GM12874 (cell line): ENCODE measurements around the gene PADI2.

Experiments used
- CTCF ChIP-seq: IDR thresholded peaks from 2 replicates; pipeline ENCODE4 v1.5.1; 2011; ENCODE audit warnings: low read depth, mild to moderate bottlenecking, control low read depth, low read length, moderate library complexity; ENCODE audit not compliant: insufficient read depth

PADI2 gene

GRCh38 chr1:17099616-17100340, 19.5 kb downstream of the PADI2 start:
- TF ChIP-seq CTCF = no peak

GRCh38 chr1:17098446-17099317, 20.6 kb downstream of the PADI2 start:
- TF ChIP-seq CTCF = no peak

- no peak for TF ChIP-seq CTCF
Observed at GRCh38 chr1:17097787-17098186, 21.5 kb downstream of the PADI2 start.

GRCh38 chr1:17097147-17097546, 22.1 kb downstream of the PADI2 start:
- no peak for TF ChIP-seq CTCF

- no peak for TF ChIP-seq CTCF
Observed at GRCh38 chr1:17096584-17096983, 22.7 kb downstream of the PADI2 start.

- no peak for TF ChIP-seq CTCF
Observed at GRCh38 chr1:17095141-17095540, 24.1 kb downstream of the PADI2 start.

GRCh38 chr1:17094664-17095063, 24.6 kb downstream of the PADI2 start:
- TF ChIP-seq CTCF = no peak
